GM12872 (cell line): ENCODE data around the gene KCNJ10.

Source experiments
- CTCF ChIP-seq: IDR thresholded peaks from 3 replicates; pipeline ENCODE4 v1.5.1; 2011; ENCODE audit warnings: low read depth, mild to moderate bottlenecking, low read length, moderate library complexity; ENCODE audit not compliant: insufficient read depth

Gene KCNJ10

GRCh38 chr1:160093624-160094290, 23.8 kb upstream of the KCNJ10 start:
- no peak for TF ChIP-seq CTCF

- TF ChIP-seq CTCF = no peak
Observed at GRCh38 chr1:160093069-160093395, 23.1 kb upstream of the KCNJ10 start.

- TF ChIP-seq CTCF = no peak
Observed at GRCh38 chr1:160092366-160093068, 22.6 kb upstream of the KCNJ10 start.

- no peak for TF ChIP-seq CTCF
Observed at GRCh38 chr1:160091666-160092223, 21.8 kb upstream of the KCNJ10 start.

GRCh38 chr1:160090760-160091159, 20.8 kb upstream of the KCNJ10 start:
- TF ChIP-seq CTCF = no peak

- no peak for TF ChIP-seq CTCF
Observed at GRCh38 chr1:160089883-160090282, 19.9 kb upstream of the KCNJ10 start.

GRCh38 chr1:160087118-160087662, 17.2 kb upstream of the KCNJ10 start:
- TF ChIP-seq CTCF = no peak
